Measurements from ENCODE around the gene NR4A1.
"Not testable (repeated sequence)": the region's sequence is repeated elsewhere in the genome, so short reads cannot be mapped to it uniquely, and the experiment has no call there.

Gene NR4A1

GRCh38 chr12:52091869-52092268, 40.6 kb downstream of the NR4A1 start:
- TF ChIP-seq CTCF (conservative IDR thresholded peaks at IDR 0.05; ENCODE audit: low read depth), result no peak
- CTCF ChIA-PET, result no interaction called here

GRCh38 chr12:52093346-52093745, 42.1 kb downstream of the NR4A1 start:
- TF ChIP-seq CTCF (conservative IDR thresholded peaks at IDR 0.05; ENCODE audit: low read depth), result no peak
- ChIA-PET POLR2A (ENCODE audit: low non-redundant PET) (no interaction called here), CTCF (interaction anchor here (1.8 kb wide), 1 partner anchor 11 kb away, joined by 8 read pairs; no protein-coding TSS in a partner anchor)
- no peak for DNase-seq (ENCODE audit: low spot score)
- no peak overlapping the region for H3K27ac ChIP-seq

More at GRCh38 chr12:52091869-52092268, 40.6 kb downstream of the NR4A1 start:
- H3K27ac ChIP-seq, result no peak overlapping the region
- POLR2A ChIA-PET (ENCODE audit: low non-redundant PET), result no interaction called here
- DNase-seq (ENCODE audit: low spot score), result no peak

- H3K27ac ChIP-seq, result no peak overlapping the region
- POLR2A ChIA-PET (ENCODE audit: low non-redundant PET), result no interaction called here
Measured at GRCh38 chr12:52096332-52097044, 45.2 kb downstream of the NR4A1 start.

GRCh38 chr12:52097045-52097666, 45.9 kb downstream of the NR4A1 start:
- no peak overlapping the region for H3K27ac ChIP-seq
- POLR2A ChIA-PET (ENCODE audit: low non-redundant PET), result no interaction called here
- no peak for TF ChIP-seq CTCF (conservative IDR thresholded peaks at IDR 0.05; ENCODE audit: low read depth)
- no peak for DNase-seq (ENCODE audit: low spot score)
- CTCF ChIA-PET, result no interaction called here

More at GRCh38 chr12:52096332-52097044, 45.2 kb downstream of the NR4A1 start:
- DNase-seq (ENCODE audit: low spot score), result no peak
- CTCF ChIA-PET, result no interaction called here
- no peak for TF ChIP-seq CTCF (conservative IDR thresholded peaks at IDR 0.05; ENCODE audit: low read depth)

GRCh38 chr12:52104431-52105089, 53.3 kb downstream of the NR4A1 start:
- POLR2A ChIA-PET (ENCODE audit: low non-redundant PET); H3K27ac ChIP-seq: not testable (repeated sequence)
- CTCF ChIA-PET, result interaction anchor here (0.9 kb wide), 1 partner anchor 79 kb away, joined by 3 read pairs; no protein-coding TSS in a partner anchor

More at GRCh38 chr12:52104431-52105089, 53.3 kb downstream of the NR4A1 start:
- DNase-seq (ENCODE audit: low spot score), result not testable (repeated sequence)
